GM21367 (cell line): Measurements from ENCODE around the gene TFF2.

Experiments
- ATAC-seq: cut with Tn5 transposase; IDR thresholded peaks from one replicate; pipeline ENCODE4 v1.9.1; 2021; ENCODE audit not compliant: unreplicated experiment

Gene TFF2

GRCh38 chr21:42321845-42322244 is 28.9 kb downstream of the TFF2 start:
- ATAC-seq = no peak

- ATAC-seq = no peak
Observed at GRCh38 chr21:42321231-42321630, 29.6 kb downstream of the TFF2 start.

GRCh38 chr21:42320791-42321190 is 30.0 kb downstream of the TFF2 start:
- no peak for ATAC-seq

- ATAC-seq = no peak
Observed at GRCh38 chr21:42319851-42320572, 30.8 kb downstream of the TFF2 start.

GRCh38 chr21:42319376-42319775 is 31.4 kb downstream of the TFF2 start:
- no peak for ATAC-seq

- ATAC-seq = no peak
Observed at GRCh38 chr21:42317826-42318746, 32.7 kb downstream of the TFF2 start.

- no peak for ATAC-seq
Observed at GRCh38 chr21:42317341-42317741, 33.5 kb downstream of the TFF2 start.

GRCh38 chr21:42316891-42317290 is 33.9 kb downstream of the TFF2 start:
- no peak for ATAC-seq

- no peak for ATAC-seq
Observed at GRCh38 chr21:42315296-42315891, 35.4 kb downstream of the TFF2 start, which contains the start of gene TFF3. Gene TFF3, minus strand, starts transcription at chr21:42315409. Its CDS starts 35 bp downstream, at chr21:42315374.

- no peak for ATAC-seq
Observed at GRCh38 chr21:42314616-42315295, 36.0 kb downstream of the TFF2 start.

GRCh38 chr21:42313501-42313969 is 37.3 kb downstream of the TFF2 start:
- ATAC-seq = no peak

- ATAC-seq = no peak
Observed at GRCh38 chr21:42312626-42313104, 38.1 kb downstream of the TFF2 start.

GRCh38 chr21:42311816-42312625 is 38.8 kb downstream of the TFF2 start:
- ATAC-seq = no peak

GRCh38 chr21:42311160-42311559 is 39.6 kb downstream of the TFF2 start:
- ATAC-seq = no peak

GRCh38 chr21:42310411-42311001 is 40.3 kb downstream of the TFF2 start:
- ATAC-seq = no peak

- no peak for ATAC-seq
Observed at GRCh38 chr21:42309753-42310213, 41.0 kb downstream of the TFF2 start.

- no peak for ATAC-seq
Observed at GRCh38 chr21:42308914-42309752, 41.7 kb downstream of the TFF2 start.

GRCh38 chr21:42308161-42308913 is 42.5 kb downstream of the TFF2 start:
- no peak for ATAC-seq
